Adipocyte (in vitro differentiated cells): ENCODE results near the gene PSMG3.
A peak's percentile ranks its signal among the peaks of the same experiment; 100 is the strongest.

ENCODE experiments used
- DNase-seq: peaks from one replicate; pipeline ENCODE4 v3.0.0-alpha.2; 2015; ENCODE audit warnings: low read depth
- H3K27me3 ChIP-seq: replicated peaks from 2 replicates; pipeline ENCODE4 v1.7.0; 2013; ENCODE audit warnings: mild to moderate bottlenecking, low read length, moderate library complexity; ENCODE audit not compliant: control insufficient read depth, insufficient read depth
- H3K36me3 ChIP-seq: 2 replicates; pipeline ENCODE4 v1.7.0; 2013; ENCODE audit warnings: low read length, mild to moderate bottlenecking, moderate library complexity; ENCODE audit not compliant: control insufficient read depth, insufficient read depth, severe bottlenecking
- H3K4me1 ChIP-seq: 2 replicates; pipeline ENCODE4 v1.7.0; 2013; ENCODE audit warnings: mild to moderate bottlenecking, low read length, moderate library complexity; ENCODE audit not compliant: control insufficient read depth, insufficient read depth
- H3K4me3 ChIP-seq: 2 replicates; pipeline ENCODE4 v1.7.0; 2013; ENCODE audit warnings: mild to moderate bottlenecking, low read length, moderate library complexity
- H3K9ac ChIP-seq: 2 replicates; pipeline ENCODE4 v1.7.0; 2013; ENCODE audit warnings: mild to moderate bottlenecking, low read length, moderate library complexity
- H3K9me3 ChIP-seq: 2 replicates; pipeline ENCODE4 v1.7.0; 2013; ENCODE audit warnings: mild to moderate bottlenecking, low read length, moderate library complexity; ENCODE audit not compliant: control insufficient read depth

PSMG3 gene

GRCh38 chr7:1569833-1570632 lies at the start of gene PSMG3:
PSMG3 (minus strand) TSS chr7:1570032; CDS start chr7:1569339, 693 bp downstream.
- peaks cover 44% of the 10 kb centered on the region for H3K4me1 ChIP-seq

GRCh38 chr7:1618475-1618874 lies 48.6 kb upstream of the PSMG3 start:
- no peak for DNase-seq
- no peaks in the 10 kb centered on the region for H3K36me3 ChIP-seq
- H3K4me1 ChIP-seq: no peaks in the 10 kb centered on the region
- H3K27me3 ChIP-seq: peaks cover 34% of the 10 kb centered on the region
- H3K9ac ChIP-seq: no peak overlapping the region
- peaks cover 6% of the 10 kb centered on the region for H3K9me3 ChIP-seq
- no peak overlapping the region for H3K4me3 ChIP-seq

More at GRCh38 chr7:1569833-1570632, at the start of gene PSMG3:
- Histone ChIP-seq H3K27me3 (no peaks in the 10 kb centered on the region), H3K4me3 (peak within 1 kb of the TSS; percentile 93), H3K36me3 (peaks cover 5% of the 10 kb centered on the region), H3K9ac (peak within 1 kb of the TSS; percentile 99), H3K9me3 (no peaks in the 10 kb centered on the region)
- DNase-seq: peak; percentile 98

GRCh38 chr7:1617957-1618356 lies 48.1 kb upstream of the PSMG3 start:
- Histone ChIP-seq H3K9me3 (peaks cover 6% of the 10 kb centered on the region), H3K4me3 (no peak overlapping the region), H3K27me3 (peaks cover 34% of the 10 kb centered on the region), H3K9ac (no peak overlapping the region), H3K36me3 (no peaks in the 10 kb centered on the region), H3K4me1 (no peaks in the 10 kb centered on the region)
- DNase-seq: no peak

- Histone ChIP-seq H3K9me3 (peaks cover 6% of the 10 kb centered on the region), H3K4me1 (peaks cover 5% of the 10 kb centered on the region), H3K9ac (no peak overlapping the region), H3K36me3 (no peaks in the 10 kb centered on the region), H3K4me3 (no peak overlapping the region), H3K27me3 (peaks cover 34% of the 10 kb centered on the region)
- DNase-seq: no peak
These were observed 46.9 kb upstream of the PSMG3 start for GRCh38 chr7:1616741-1617140.

GRCh38 chr7:1611708-1612241 lies 41.9 kb upstream of the PSMG3 start:
- peaks cover 26% of the 10 kb centered on the region for H3K27me3 ChIP-seq
- H3K9ac ChIP-seq: no peak overlapping the region
- peak; percentile 95 for DNase-seq
- peaks cover 6% of the 10 kb centered on the region for H3K9me3 ChIP-seq
- H3K4me3 ChIP-seq: no peak overlapping the region
- H3K36me3 ChIP-seq: no peaks in the 10 kb centered on the region
- peaks cover 9% of the 10 kb centered on the region for H3K4me1 ChIP-seq

- Histone ChIP-seq H3K4me1 (peaks cover 9% of the 10 kb centered on the region), H3K9me3 (peaks cover 6% of the 10 kb centered on the region), H3K36me3 (no peaks in the 10 kb centered on the region), H3K9ac (no peak overlapping the region), H3K27me3 (peaks cover 29% of the 10 kb centered on the region), H3K4me3 (no peak overlapping the region)
- DNase-seq: no peak
These were observed 41.0 kb upstream of the PSMG3 start for GRCh38 chr7:1610678-1611302.

- no peak for DNase-seq
- Histone ChIP-seq H3K4me3 (no peak overlapping the region), H3K27me3 (peaks cover 29% of the 10 kb centered on the region), H3K9me3 (peaks cover 3% of the 10 kb centered on the region), H3K9ac (no peak overlapping the region), H3K4me1 (peaks cover 9% of the 10 kb centered on the region), H3K36me3 (no peaks in the 10 kb centered on the region)
These were observed 40.3 kb upstream of the PSMG3 start for GRCh38 chr7:1610013-1610677.

- Histone ChIP-seq H3K9me3 (no peaks in the 10 kb centered on the region), H3K9ac (no peak overlapping the region), H3K27me3 (peaks cover 33% of the 10 kb centered on the region), H3K4me3 (no peak overlapping the region), H3K4me1 (peaks cover 9% of the 10 kb centered on the region), H3K36me3 (no peaks in the 10 kb centered on the region)
- DNase-seq: no peak
These were observed 39.2 kb upstream of the PSMG3 start for GRCh38 chr7:1609023-1609422.

- peaks cover 35% of the 10 kb centered on the region for H3K27me3 ChIP-seq
- H3K4me3 ChIP-seq: no peak overlapping the region
- H3K9ac ChIP-seq: no peak overlapping the region
- H3K4me1 ChIP-seq: peaks cover 9% of the 10 kb centered on the region
- no peaks in the 10 kb centered on the region for H3K9me3 ChIP-seq
- no peak for DNase-seq
- H3K36me3 ChIP-seq: no peaks in the 10 kb centered on the region
These were observed 38.5 kb upstream of the PSMG3 start for GRCh38 chr7:1608318-1608717.

GRCh38 chr7:1607696-1608095 lies 37.9 kb upstream of the PSMG3 start:
- H3K4me1 ChIP-seq: peaks cover 9% of the 10 kb centered on the region
- DNase-seq: no peak
- peaks cover 39% of the 10 kb centered on the region for H3K27me3 ChIP-seq
- no peak overlapping the region for H3K9ac ChIP-seq
- no peaks in the 10 kb centered on the region for H3K36me3 ChIP-seq
- H3K9me3 ChIP-seq: no peaks in the 10 kb centered on the region
- no peak overlapping the region for H3K4me3 ChIP-seq

- DNase-seq: no peak
- peaks cover 46% of the 10 kb centered on the region for H3K27me3 ChIP-seq
- no peaks in the 10 kb centered on the region for H3K9me3 ChIP-seq
- peaks cover 7% of the 10 kb centered on the region for H3K4me1 ChIP-seq
- no peaks in the 10 kb centered on the region for H3K36me3 ChIP-seq
- no peak overlapping the region for H3K4me3 ChIP-seq
- no peak overlapping the region for H3K9ac ChIP-seq
These were observed 37.2 kb upstream of the PSMG3 start for GRCh38 chr7:1607001-1607400.
